GM12878 (cell line): Measurements from ENCODE around the gene PADI4. TPM values are rescaled to one million over a fixed set of nuclear protein-coding genes. Genes with fewer than 3 reads are reported as not detected.
"Not testable (repeated sequence)": the region's sequence is repeated elsewhere in the genome, so short reads cannot be mapped to it uniquely, and the experiment has no call there.

Experiments used
- ATAC-seq: fragments of 200-7000 bp; cut with Tn5 transposase; 3 replicates; pipeline ENCODE4 v1.9.1; 2020; ENCODE audit warnings: mild to moderate bottlenecking, moderate library complexity
- BruUV-seq: library from RNA; stranded (reverse); fragments of 400-500 nt; replicated peaks from 2 replicates; lab custom pipeline; 2021; lab: Mats Ljungman, UMichigan
- CTCF ChIA-PET: fragments of 300-600 bp; sonication (Branson Sonifier 250); formaldehyde crosslinking; extraction: SDS; loops from one replicate; lab custom pipeline; 2021; ENCODE audit warnings: inconsistent platforms; lab: Yijun Ruan, JAX
- POLR2A ChIA-PET: fragments of 350-600 bp; formaldehyde crosslinking; extraction: SDS; loops from one replicate; lab custom pipeline; 2021; ENCODE audit warnings: inconsistent platforms; lab: Charles Lee
- RAD21 ChIA-PET: fragments of 300-600 bp; sonication (Branson Sonifier 250); formaldehyde crosslinking; loops from one replicate; lab custom pipeline; 2023; ENCODE audit warnings: antibody characterized with exemption; ENCODE audit not compliant: unreplicated experiment; lab: Charles Lee
- SMC1A ChIA-PET: fragments of 300-600 bp; sonication (Branson Sonifier 250); formaldehyde crosslinking; loops from one replicate; lab custom pipeline; 2023; ENCODE audit not compliant: unreplicated experiment, uncharacterized antibody; lab: Charles Lee
- DNase-seq: peaks from one replicate; pipeline ENCODE4 v3.0.0-alpha.2; 2011; ENCODE audit warnings: low read depth, low spot score
- FAIRE-seq: peaks from 3 replicates; lab custom pipeline; 2011; peaks lifted over from hg19 to GRCh38; lab: Jason Lieb, UNC
- H2AFZ ChIP-seq: 2 replicates; pipeline ENCODE4 v1.6.0; 2011; ENCODE audit warnings: low read depth, low read length, control low read depth; ENCODE audit not compliant: control insufficient read depth
- H3K27ac ChIP-seq: 2 replicates; pipeline ENCODE4 v1.5.1; 2011; ENCODE audit warnings: control low read depth; ENCODE audit not compliant: control insufficient read depth, insufficient read depth
- H3K27me3 ChIP-seq, 2 experiments: replicated peaks in 1 of 2; 2 replicates each; pipeline versions ENCODE4 v1.6.0 to v1.6.1; 2011; ENCODE audit warnings: low read length in 1 of 2; ENCODE audit not compliant: control insufficient read depth in 2 of 2, insufficient read depth in 2 of 2
- H3K36me3 ChIP-seq, 2 experiments: 2 replicates each; pipeline ENCODE4 v1.5.1; 2011; ENCODE audit warnings: low read length in 1 of 2; ENCODE audit not compliant: control insufficient read depth in 2 of 2, insufficient read depth in 2 of 2
- H3K4me1 ChIP-seq: 2 replicates; pipeline ENCODE4 v1.6.1; 2011; ENCODE audit warnings: mild to moderate bottlenecking, low read length, moderate library complexity, mixed read lengths; ENCODE audit not compliant: control insufficient read depth, insufficient read depth
- H3K4me2 ChIP-seq: 2 replicates; pipeline ENCODE4 v1.6.0; 2011; ENCODE audit warnings: control low read depth; ENCODE audit not compliant: control insufficient read depth, insufficient read depth
- H3K4me3 ChIP-seq: fragments of 200-600 bp; sonication (generic); 2 replicates; pipeline ENCODE4 v1.5.1; 2016
- H3K79me2 ChIP-seq: 2 replicates; pipeline ENCODE4 v1.6.0; 2011; ENCODE audit warnings: low read length; ENCODE audit not compliant: control insufficient read depth, insufficient read depth
- H3K9ac ChIP-seq: 2 replicates; pipeline ENCODE4 v1.8.0; 2011; ENCODE audit warnings: low read length, control low read depth, mixed read lengths; ENCODE audit not compliant: control insufficient read depth, insufficient read depth
- H3K9me3 ChIP-seq: replicated peaks from 3 replicates; pipeline ENCODE4 v1.5.1; 2011; ENCODE audit warnings: mild to moderate bottlenecking, low read length; ENCODE audit not compliant: control insufficient read depth, insufficient read depth
- H4K20me1 ChIP-seq: 2 replicates; pipeline ENCODE4 v1.6.0; 2011; ENCODE audit not compliant: control insufficient read depth, insufficient read depth
- ASH2L ChIP-seq: fragments of 300-600, 200-600 bp; sonication (generic); IDR thresholded peaks from 2 replicates; pipeline ENCODE4 v1.6.1; 2017; ENCODE audit warnings: low read depth, mild to moderate bottlenecking, borderline replicate concordance
- BACH1 ChIP-seq: fragments of 450-650 bp; IDR thresholded peaks from 2 replicates; pipeline ENCODE4 v1.6.1; 2017; ENCODE audit warnings: mild to moderate bottlenecking, borderline replicate concordance
- BHLHE40 ChIP-seq, 2 experiments: fragments of 450-650 bp in 1 of 2; IDR thresholded peaks; 2 replicates each; pipeline ENCODE4 v1.6.1; 2011 to 2017; ENCODE audit warnings: low read depth in 2 of 2, borderline replicate concordance in 1 of 2, improper control_type of control experiment in 1 of 2, low read length in 1 of 2, mild to moderate bottlenecking in 1 of 2
- BMI1 ChIP-seq: fragments of 450-650 bp; IDR thresholded peaks from 2 replicates; pipeline ENCODE4 v1.6.1; 2016; ENCODE audit warnings: mild to moderate bottlenecking, moderate library complexity, borderline replicate concordance
- EGR1 ChIP-seq, 2 experiments: IDR thresholded peaks; 1 replicate in 1 of 2; 2 replicates in 1 of 2; pipeline ENCODE4 v1.6.1; 2011 to 2012; ENCODE audit warnings: low read depth in 2 of 2, low read length in 2 of 2, borderline replicate concordance in 1 of 2, mild to moderate bottlenecking in 1 of 2, moderate library complexity in 1 of 2
- FOXK2 ChIP-seq: fragments of 450-650 bp; IDR thresholded peaks from 2 replicates; pipeline ENCODE4 v1.6.1; 2017; ENCODE audit warnings: mild to moderate bottlenecking, moderate library complexity
- MAX ChIP-seq: IDR thresholded peaks from 2 replicates; pipeline ENCODE4 v1.6.1; 2012; ENCODE audit warnings: low read depth, low read length, improper control_type of control experiment
- MEF2A ChIP-seq: IDR thresholded peaks from 2 replicates; pipeline ENCODE4 v1.6.1; 2011; ENCODE audit warnings: low read depth, mild to moderate bottlenecking, low read length, moderate library complexity; ENCODE audit not compliant: insufficient read depth
- NBN ChIP-seq: fragments of 450-650 bp; IDR thresholded peaks from 2 replicates; pipeline ENCODE4 v1.6.1; 2016
- NFYA ChIP-seq: IDR thresholded peaks from 2 replicates; pipeline ENCODE4 v1.6.1; 2011; ENCODE audit warnings: low read depth, mild to moderate bottlenecking, low read length, improper control_type of control experiment, borderline replicate concordance
- POLR2AphosphoS5 ChIP-seq: IDR thresholded peaks from 2 replicates; pipeline ENCODE4 v1.6.1; 2011; ENCODE audit warnings: mild to moderate bottlenecking, low read length, inconsistent platforms
- RELA ChIP-seq: fragments of 450-650 bp; IDR thresholded peaks from 2 replicates; pipeline ENCODE4 v1.8.0; 2014; ENCODE audit warnings: borderline replicate concordance; ENCODE audit not compliant: partially characterized antibody
- SKIL ChIP-seq: fragments of 450-650 bp; IDR thresholded peaks from 2 replicates; pipeline ENCODE4 v1.6.1; 2017; ENCODE audit warnings: mild to moderate bottlenecking, low read depth, inconsistent platforms; ENCODE audit not compliant: poor library complexity, severe bottlenecking
- SMC3 ChIP-seq: IDR thresholded peaks from 2 replicates; pipeline ENCODE4 v1.6.1; 2011; ENCODE audit warnings: low read length, improper control_type of control experiment, borderline replicate concordance
- SRF ChIP-seq, 2 experiments: IDR thresholded peaks; 2 replicates each; pipeline ENCODE4 v1.6.1; 2011; ENCODE audit warnings: low read depth in 2 of 2, low read length in 2 of 2, mild to moderate bottlenecking in 1 of 2, moderate library complexity in 1 of 2
- TCF3 ChIP-seq: IDR thresholded peaks from 2 replicates; pipeline ENCODE4 v1.6.1; 2012; ENCODE audit warnings: low read depth, mild to moderate bottlenecking, low read length, borderline replicate concordance; ENCODE audit not compliant: insufficient read depth
- WGBS: methylation state at CpG from one replicate; pipeline ENCODE4 v1.1.6; 2016; ENCODE audit warnings: low lambda C conversion rate; ENCODE audit not compliant: insufficient replicate concordance, insufficient coverage; ENCODE audit errors: missing lambda C conversion rate; 5-methylcytosine and 5-hydroxymethylcytosine counted together
- in situ Hi-C: fragments of 300-500 bp; cut with MboI; formaldehyde crosslinking; loops from 9 replicates; pipeline ENCODE4 v1.14.3; 2018; ENCODE audit warnings: mixed read lengths
- intact Hi-C: fragments of 100-400 bp; cut with micrococcal nuclease; formaldehyde crosslinking; loops from one replicate; pipeline ENCODE4 v1.14.2; 2022; ENCODE audit not compliant: unreplicated experiment
- polyA plus RNA-seq, 11 experiments: library from polyadenylated mRNA; depleted of rRNA in 4 of 11; unstranded in 6 of 11; stranded (reverse) in 5 of 11; fragments of >200 nt; fragmentation: Nextera tagmentation in 4 of 11; fragmentation: Illumina TruSeq in 1 of 11; extraction: Ambion mirVana in 4 of 11; extraction: Trizol in 1 of 11; gene quantifications; 1 replicate in 1 of 11; 2 replicates in 10 of 11; pipeline versions ENCODE4 v1.2.1 to v1.2.3, GENCODE V29; 2011 to 2016; ENCODE audit warnings: inconsistent platforms in 2 of 11, missing spikeins in 2 of 11, low read depth in 1 of 11
- total RNA-seq, 4 experiments: library from RNA; depleted of rRNA in 3 of 4; stranded (reverse); fragments of >200 nt in 3 of 4; fragmentation: Illumina TruSeq in 1 of 4; extraction: Trizol in 1 of 4; gene quantifications; 2 replicates each; pipeline versions ENCODE4 v1.2.1 to v1.2.3, GENCODE V29; 2013 to 2021

The PADI4 gene
- total and polyA plus RNA-seq, 10 of the 15 experiments (the other 5 are each of a cell fraction or from before 2014, with no cell fraction given) = 0.08 to 0.47 (median 0.15) TPM; not detected in 3

- RAD21 ChIA-PET, H3K36me3 ChIP-seq, H3K9me3 ChIP-seq, POLR2A ChIA-PET, H2AFZ ChIP-seq, H3K4me2 ChIP-seq, SMC1A ChIA-PET, intact Hi-C loops, BruUV-seq, ATAC-seq, H3K4me1 ChIP-seq, in situ Hi-C loops, H3K4me3 ChIP-seq, CTCF ChIA-PET, H3K27me3 ChIP-seq, H4K20me1 ChIP-seq, H3K27ac ChIP-seq, FAIRE-seq, H3K9ac ChIP-seq, H3K79me2 ChIP-seq, DNase-seq: not testable (repeated sequence)
- WGBS = 0% methylated on average over 6 of the region's 6 CpGs
Measured at GRCh38 chr1:17321857-17322390, 13.9 kb downstream of the PADI4 start.

- intact Hi-C loops (no loop called here), in situ Hi-C loops (no loop called here)
- DNase-seq = no peak
- ATAC-seq = no peak
- Histone ChIP-seq H2AFZ (no peak overlapping the region), H3K27ac (no peak overlapping the region), H3K4me2 (no peak overlapping the region), H3K27me3 (peaks cover 0 to 8% of the 10 kb centered on the region in 2 experiments; a peak in 2 of 4 replicates), H3K4me1 (no peaks in the 10 kb centered on the region), H3K9me3 (no peaks in the 10 kb centered on the region; the same call in 2 of the 3 replicates), H3K36me3 (no peaks in the 10 kb centered on the region), H3K4me3 (no peak overlapping the region), H3K79me2 (no peaks in the 10 kb centered on the region), H4K20me1 (no peaks in the 10 kb centered on the region), H3K9ac (no peak overlapping the region)
- WGBS = 49% methylated on average over 5 of the region's 5 CpGs
- ChIA-PET POLR2A (no interaction called here), SMC1A (no interaction called here), RAD21 (no interaction called here), CTCF (no interaction called here)
- FAIRE-seq = no peak
- BruUV-seq = no TSS peak
- no peak for TF ChIP-seq SMC3
- TF ChIP-seq FOXK2 = no peak
- no peak for TF ChIP-seq RELA
- no peak for TF ChIP-seq BMI1
- TF ChIP-seq ASH2L = no peak
- no peak for TF ChIP-seq POLR2AphosphoS5
- no peak for TF ChIP-seq BACH1
- no peak for TF ChIP-seq TCF3
- no peak for TF ChIP-seq SRF (IDR thresholded peaks at IDR 0.05; ENCODE audit: low read depth in 2 of 2, low read length in 2 of 2)
- no peak for TF ChIP-seq BHLHE40 (IDR thresholded peaks at IDR 0.05; ENCODE audit: borderline replicate concordance in 1 of 2, low read depth in 2 of 2, low read length in 1 of 2)
- no peak for TF ChIP-seq SKIL
- TF ChIP-seq NFYA = no peak
- TF ChIP-seq MEF2A = no peak
- TF ChIP-seq NBN = no peak
- no peak for TF ChIP-seq MAX
- TF ChIP-seq EGR1 (IDR thresholded peaks at IDR 0.05; ENCODE audit: borderline replicate concordance in 1 of 2, low read depth in 2 of 2, low read length in 2 of 2) = no peak
Measured at GRCh38 chr1:17328855-17329254, 20.9 kb downstream of the PADI4 start.
